Dermis blood vessel endothelial cell (primary cell): Measurements from ENCODE around the gene LDLRAD4. TPM values are rescaled to one million over a fixed set of nuclear protein-coding genes. Genes with fewer than 3 reads are reported as not detected.
"Not testable (repeated sequence)": the region's sequence is repeated elsewhere in the genome, so short reads cannot be mapped to it uniquely, and the experiment has no call there.

Source experiments
- DNase-seq: peaks from one replicate; pipeline ENCODE4 v3.0.0; 2010
- total RNA-seq: library from RNA; depleted of rRNA; stranded (reverse); fragments of >200 nt; gene quantifications from 2 replicates; pipeline ENCODE4 v1.2.3, GENCODE V29; 2014

The LDLRAD4 gene
- total RNA-seq, 1 donor from 2014 or later: 20.1 TPM

DNA sequence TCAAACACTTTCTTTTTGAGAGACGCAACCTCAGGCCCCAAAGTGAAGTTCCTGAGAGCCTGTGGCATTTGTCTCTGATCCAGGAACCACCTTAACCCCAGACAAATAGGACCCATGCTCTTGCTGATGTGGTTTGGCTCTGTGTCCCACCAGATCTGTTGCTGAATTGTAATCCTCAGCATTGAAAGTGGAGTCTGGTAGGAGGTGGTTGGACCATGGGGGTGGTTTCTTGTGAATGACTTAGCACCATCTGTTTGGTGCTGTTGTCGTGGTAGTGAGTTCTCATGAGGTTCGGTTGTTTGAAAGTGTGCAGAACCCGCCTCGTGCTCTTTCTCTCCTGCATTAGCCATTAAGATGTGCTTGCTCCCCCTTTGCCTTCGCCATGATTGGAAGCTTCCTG is 255.2 kb downstream of the LDLRAD4 start:
- DNase-seq: no peak

DNA sequence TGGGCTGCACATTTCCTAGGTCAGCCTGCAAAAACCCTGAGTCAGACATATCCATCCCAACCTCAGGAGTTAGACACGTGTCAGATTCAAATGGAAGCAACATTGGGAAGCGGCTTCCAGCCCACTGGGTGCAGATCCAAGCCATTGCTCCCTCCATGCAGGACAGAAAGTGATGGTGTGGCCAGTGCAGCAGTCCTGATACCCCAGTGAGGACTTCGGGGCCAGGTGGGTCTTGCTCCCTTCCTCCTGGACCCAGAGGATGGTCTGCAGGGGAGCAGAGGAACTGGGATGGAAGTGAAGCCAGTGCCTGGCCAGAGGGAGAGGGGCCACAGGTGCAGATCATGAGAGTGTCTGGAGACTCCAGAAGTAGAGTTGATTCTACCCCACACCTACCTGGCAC is 255.8 kb downstream of the LDLRAD4 start:
- DNase-seq: no peak

DNA sequence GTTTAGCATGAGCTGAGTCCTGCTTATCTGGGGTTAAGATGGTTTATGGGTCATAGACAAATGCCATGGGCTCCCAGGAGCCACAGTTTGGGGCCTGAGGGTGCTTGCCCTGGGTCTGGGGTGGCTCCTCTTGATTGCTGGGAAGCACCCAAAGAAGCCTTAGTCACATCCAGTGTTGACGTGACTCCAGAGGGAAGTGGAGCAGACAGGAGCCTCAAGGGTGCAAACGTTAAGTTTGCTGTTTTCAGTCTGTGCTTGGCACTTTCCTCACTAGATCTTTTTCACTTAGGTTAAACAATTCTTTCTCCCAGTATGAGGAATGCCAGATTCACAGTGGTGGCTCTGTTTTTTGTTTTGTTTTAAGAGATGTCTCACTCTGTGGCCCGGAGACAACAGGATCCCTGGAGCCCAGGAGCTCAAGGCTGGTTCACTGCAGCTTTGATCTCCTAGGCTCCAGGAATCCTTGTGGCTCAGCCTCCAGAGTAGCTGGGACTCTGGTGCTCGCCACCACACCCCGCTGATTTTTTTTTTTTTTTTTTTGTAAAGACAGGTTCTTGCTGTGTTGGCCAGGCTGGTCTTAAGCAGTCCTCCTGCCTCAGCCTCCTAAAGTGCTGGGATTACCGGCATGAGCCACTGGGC is 256.5 kb downstream of the LDLRAD4 start:
- DNase-seq: no peak

DNA sequence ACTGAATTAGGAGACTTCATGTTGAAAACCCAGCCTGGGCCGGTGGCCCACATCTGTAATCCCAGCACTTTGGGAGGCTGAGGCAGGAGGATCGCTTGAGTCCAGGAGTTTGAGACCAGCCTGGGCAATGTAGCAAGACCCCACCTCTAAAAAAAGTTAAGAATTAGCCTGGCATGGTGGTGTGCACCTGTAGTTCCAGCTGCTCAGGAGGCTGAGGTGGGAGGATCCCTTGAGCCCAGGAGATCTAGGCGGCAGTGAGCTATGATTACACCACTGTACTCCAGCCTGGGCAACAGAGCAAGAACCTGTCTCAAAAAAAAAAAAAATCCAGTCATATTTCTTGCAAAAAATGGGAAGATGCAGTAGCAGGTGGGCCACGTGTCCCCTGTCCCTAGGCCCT is 257.8 kb downstream of the LDLRAD4 start:
- not testable (repeated sequence) for DNase-seq

DNA sequence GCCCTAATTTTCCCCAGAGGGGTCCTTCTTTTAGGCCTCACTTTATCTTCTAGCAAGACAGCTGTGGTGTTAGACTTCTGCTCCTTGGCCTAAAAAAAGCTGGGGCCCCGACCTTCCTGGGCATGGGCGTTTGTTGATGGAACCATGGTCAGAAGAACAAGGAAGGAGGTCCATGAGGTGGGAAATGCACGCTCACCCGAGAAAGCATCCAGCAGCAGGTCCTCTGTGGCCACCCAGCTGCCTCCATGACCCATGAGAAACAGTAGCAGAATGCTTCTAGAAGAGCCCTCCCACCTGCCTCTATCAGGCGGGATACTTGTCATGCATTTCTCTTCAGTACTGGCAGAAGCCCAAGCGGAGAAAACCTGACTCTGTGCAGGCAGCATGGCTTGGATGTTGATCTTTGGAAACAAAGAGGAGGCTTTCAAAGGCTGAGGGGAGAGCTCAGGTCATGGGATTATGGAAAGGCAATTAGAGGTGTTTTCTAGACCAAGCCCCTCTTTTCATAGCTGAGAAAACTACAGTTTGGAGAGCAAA is 258.7 kb downstream of the LDLRAD4 start:
- no peak for DNase-seq

DNA sequence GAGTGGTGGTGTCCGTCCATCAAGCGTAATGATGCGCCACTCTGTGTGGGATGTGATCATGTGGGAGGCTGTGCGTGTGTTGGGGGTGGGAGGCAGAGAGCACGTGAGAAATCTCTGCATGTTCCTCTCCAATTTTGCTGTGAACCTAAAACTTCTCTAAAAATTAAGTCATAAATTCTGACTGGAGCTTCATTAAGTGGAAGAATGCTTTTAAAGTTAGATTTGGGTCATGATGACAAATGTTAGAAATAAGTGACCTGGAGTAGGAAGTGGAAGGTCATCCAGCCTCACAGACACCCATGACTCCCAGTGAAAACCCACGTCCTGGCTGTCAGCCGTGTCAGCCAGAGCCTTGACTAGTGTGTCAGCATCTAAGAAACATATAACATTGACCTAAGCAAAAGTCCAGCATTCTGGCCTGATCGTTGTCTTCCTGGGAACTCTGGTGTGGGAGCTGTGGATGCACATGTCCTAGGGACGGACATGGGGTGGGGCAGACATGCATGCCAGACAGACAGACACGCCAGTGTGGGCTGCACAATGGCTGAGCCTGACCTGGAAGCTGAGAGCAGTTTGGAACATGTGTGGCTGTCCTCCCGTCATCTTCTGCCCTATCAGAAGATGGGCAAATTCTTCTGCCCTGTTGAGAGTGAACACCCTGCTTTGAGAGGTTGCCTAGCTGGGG is 262.2 kb downstream of the LDLRAD4 start:
- no peak for DNase-seq

DNA sequence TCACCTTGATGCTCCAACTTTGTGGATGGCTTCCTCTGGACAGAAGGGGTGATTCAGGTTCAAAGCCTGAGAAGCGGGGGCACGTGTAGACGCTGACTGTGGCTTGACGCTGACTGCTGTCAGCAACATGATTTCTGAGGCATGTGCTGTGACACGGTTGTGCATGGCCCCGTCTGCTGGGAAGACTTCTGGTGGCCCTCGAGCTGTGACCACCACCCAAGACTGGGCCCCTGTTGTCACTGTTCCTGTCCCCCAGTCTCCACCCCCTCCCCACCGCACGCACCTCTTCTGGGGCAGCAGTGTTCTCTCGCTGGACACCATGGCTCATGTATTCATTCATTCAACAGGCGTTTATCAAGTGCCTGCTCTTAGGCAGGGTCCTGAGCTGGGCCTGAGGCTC is 262.8 kb downstream of the LDLRAD4 start:
- no peak for DNase-seq

DNA sequence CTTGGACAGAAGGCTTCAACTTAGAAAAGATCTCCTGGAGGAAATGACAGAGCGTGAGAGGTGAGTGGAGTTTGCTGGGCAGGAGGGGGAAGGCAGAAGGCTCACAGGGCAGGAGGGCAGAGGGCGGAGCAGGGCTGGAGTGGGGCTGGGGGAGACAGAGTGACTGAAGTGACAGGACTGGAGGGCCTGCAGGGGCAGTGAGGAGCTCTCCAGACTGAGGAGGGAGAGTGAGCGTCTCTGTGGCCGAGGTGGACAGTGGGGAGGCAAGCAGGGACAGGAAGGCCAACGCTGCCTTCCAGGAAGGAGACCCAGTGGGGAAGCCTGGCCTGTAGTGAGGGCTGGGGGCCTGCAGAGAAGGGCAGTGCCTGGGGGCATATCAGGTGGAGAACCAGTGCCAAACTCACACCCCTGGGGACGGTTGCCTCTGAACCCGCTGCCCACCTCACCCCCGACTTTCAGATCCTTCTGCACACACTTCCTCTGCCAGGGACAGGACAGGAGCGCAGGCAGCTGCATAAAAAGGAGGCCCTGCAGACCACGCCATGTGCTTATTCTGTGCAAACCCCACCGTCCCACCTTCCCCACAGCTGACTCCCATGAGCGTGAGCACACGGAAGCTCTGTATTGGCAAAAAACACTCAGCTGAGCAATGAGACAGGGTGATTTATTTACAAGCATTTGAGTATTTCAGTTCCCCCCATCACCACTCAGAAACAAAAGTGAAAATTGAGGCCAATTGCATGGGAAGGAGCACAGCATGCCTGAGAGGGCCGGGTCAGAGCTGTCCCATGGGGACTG is 263.5 kb downstream of the LDLRAD4 start:
- no peak for DNase-seq

DNA sequence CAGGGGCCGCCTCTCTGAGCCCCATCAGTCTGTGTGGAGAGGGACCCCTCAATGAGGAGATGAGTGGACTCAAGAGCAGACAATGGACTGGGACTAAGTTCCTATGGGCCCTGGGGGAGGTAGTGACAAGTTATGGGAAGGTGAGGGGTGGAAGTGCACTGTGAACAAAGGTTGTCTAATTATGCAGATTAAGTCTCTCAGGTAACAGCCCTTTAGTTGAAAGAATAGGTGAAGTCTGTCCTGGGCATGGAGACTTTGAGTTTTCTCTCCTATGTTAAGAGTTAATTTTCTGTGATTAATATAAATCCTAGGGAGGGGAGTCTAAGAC is 264.0 kb downstream of the LDLRAD4 start:
- DNase-seq: no peak

DNA sequence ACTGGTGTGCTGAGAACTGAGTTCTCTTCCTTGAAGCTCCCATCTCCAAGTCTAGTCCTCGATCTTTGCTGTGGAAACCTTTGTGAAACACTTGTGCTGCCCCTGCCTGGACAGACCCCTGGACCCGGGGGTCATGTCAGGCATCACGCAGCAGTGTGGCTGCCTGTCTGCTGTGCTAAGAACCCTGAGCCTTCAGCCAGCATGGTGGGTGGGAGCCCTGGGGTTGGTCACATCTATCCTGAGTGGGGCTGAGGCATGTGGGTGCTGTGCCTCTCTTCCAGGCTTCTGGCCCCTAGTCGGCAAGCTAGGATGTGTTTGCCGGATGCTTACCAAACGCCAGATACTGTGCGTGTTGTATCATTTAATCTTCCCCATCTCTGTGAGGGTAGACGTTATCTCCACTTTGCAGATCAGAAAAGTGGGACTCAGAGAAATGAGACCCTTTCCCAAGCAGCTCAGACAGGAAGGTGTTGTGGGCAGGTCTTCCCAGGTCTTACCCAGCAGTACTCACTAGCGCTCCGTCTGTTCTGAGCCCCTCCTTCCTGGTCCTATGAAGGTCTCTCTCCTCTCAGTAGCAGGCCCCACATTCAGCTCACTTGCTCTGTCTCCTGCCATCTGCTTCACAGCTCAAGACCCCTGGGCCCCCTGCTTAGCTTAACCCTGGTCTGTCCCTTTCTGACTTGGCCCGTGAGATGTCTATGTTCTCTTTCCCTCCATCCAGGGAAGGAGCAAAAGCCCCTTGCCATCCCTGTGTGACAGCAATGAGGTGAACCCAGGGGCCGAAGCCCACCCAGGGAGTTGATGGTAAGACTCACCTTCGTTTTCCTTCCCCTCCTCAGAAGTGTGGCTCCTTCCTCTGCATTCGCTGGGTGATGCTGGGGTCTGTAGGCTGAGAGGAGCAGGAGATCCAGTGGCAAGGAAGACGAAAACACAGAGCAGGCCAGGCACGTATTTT is 265.0 kb downstream of the LDLRAD4 start:
- no peak for DNase-seq

DNA sequence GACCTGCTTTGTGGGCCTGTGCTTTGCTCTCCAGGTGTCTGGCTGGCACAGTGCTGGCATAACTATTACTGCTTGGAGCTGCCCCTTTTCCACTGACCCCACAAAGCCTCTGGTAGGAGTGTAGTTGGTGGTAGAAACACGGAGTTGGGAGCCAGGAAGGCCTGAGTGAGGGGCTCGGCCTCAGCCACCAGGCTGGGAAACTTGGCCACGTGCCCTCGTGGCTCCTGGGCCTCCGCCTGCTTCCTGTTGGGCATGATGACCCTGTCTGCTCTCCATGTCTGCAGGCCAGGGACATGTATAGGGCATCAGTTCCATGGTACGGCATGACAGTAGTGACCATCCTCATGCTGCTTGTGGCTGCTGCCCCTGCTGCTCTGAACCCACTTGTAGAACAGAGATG is 266.6 kb downstream of the LDLRAD4 start:
- DNase-seq: no peak

DNA sequence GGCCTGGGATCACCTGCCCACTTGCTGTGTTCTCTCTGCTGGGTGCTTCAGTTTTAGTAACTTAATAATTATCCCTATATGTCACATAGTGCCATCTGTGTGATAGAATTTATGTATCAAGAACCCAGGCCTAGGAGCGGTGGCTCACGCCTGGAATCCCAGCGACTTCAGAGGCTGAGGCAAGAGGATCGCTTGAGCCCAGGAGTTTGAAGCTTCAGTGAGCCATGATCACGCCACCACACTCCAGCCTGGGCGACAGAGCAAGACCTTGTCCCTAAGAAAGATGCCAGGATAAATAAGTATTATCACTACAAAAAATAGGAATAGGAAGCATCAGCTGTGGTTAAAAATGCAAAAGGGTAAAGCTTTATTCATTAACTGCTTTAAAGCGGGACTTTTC is 267.0 kb downstream of the LDLRAD4 start:
- DNase-seq: no peak

DNA sequence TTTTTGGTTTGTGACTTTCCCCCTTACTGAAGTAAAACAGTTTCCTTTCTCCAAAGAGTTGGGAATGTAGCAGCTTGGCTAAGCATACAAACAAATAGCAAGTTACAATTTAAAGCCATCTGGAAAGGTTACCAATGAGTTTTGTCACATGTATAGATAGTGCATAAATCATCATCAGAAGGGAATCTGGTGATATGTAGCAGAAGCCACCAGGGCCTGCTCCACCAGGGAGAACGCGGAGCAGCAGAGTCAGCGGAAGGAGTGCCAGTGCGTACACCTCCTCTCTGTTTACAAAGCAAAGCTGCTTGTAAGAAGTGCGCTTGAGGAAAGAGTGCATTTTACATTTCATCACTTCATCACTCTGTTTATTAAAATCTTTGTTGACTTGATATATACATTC is 267.7 kb downstream of the LDLRAD4 start:
- no peak for DNase-seq

DNA sequence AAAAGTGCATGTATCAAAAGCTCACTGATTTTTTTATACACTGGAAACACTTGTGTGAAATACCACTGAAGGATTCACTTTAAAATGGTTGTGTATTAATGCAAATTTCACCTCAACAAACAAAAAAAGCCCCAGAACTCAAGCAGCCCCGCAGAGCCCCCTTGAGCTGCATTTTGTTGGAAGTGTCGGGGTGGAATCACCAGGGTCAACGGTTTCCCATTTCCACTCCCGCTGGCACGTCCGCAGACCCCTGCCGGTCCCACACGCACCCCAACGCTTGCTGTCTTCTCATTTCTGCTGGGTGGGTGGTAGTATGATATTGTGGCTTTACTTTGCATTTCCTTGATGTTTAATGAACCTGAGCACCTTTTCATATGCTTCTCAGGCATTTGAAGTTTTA is 268.1 kb downstream of the LDLRAD4 start:
- no peak for DNase-seq

DNA sequence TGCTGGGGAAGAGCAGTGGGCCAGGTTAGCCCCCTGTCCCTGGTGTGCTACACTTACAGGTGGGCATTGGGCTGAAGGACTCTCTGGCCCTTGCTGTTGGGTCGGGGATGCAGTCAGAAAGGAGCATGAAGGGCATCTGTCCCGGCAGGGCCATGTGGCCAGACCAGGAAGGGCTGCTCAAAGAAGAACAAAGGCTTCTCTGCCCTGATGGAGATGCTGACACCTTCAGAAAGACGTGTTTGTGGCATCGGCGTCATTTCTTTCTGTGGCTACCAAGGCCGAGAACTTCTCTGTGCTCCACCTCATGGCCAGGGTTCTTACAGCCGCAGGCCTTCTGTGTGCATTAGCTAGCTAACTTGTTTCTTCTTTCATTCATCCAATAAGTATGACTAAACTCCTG is 268.7 kb downstream of the LDLRAD4 start:
- no peak for DNase-seq

DNA sequence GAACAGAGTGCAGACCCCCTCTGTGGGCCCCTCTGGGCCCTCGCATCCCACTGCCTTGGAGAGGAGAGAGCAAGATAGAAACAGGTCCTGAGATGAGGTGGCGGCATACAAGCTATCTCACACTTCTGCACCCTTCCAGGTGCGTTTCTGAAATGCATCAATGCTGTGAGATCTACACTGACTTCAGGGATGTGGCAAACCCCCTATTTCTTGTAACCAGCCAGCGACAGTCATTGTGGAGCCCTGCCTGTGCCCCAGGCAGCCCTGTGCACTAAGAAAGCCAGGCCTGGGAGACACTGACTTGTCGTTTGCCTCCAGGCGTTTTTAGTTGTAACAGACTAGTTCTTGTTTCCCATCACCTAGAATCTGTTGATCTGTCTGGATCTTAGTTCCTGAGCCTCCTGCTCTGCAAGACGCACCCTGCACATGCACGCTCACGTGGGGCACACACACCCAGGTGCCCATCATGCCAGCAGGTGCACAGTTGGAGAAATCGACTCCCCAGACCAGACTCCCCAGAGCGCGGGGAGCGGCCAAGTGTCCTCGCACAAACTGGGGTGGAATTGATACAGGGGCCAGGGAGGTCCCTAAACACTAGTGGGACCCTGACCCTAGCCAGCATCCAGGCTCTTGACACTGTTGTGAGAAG is 269.8 kb downstream of the LDLRAD4 start:
- no peak for DNase-seq

DNA sequence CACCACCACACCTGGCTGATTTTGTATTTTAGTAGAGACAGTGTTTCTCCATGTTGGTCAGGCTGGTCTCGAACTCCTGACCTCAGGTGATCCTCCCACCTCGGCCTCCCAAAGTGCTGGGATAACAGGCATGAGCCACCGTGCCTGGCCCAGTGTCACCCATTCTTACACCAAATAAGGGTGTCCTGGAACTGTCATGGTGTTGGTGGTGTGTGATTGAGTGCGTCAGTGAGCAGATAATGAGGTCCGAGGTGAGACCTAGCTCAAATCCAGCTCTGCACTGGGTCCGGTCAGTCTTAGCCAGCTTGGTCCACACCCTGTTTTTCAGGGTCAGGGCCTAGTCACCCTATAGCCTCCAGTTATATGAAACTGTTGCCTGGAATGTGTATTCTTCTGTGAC is 270.7 kb downstream of the LDLRAD4 start:
- not testable (repeated sequence) for DNase-seq

DNA sequence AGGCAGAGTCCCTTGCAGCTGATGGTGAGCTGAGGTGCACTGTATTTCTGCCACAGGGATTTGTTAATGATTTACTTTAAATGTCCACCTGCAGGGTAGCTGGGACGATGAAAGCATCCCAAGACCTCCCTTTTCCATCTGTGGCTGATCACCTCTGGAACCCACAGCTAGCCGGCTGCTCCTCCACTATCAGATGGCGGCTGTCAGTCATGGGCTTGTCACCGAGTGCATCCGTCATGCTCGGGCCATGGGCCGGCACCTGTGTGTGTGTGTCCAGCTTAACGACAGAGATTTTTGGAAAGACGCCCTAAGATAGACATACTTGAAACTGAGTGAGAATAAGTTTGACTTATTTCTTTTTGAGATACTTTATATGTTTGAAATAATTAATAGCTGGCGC is 272.6 kb downstream of the LDLRAD4 start:
- DNase-seq: no peak

DNA sequence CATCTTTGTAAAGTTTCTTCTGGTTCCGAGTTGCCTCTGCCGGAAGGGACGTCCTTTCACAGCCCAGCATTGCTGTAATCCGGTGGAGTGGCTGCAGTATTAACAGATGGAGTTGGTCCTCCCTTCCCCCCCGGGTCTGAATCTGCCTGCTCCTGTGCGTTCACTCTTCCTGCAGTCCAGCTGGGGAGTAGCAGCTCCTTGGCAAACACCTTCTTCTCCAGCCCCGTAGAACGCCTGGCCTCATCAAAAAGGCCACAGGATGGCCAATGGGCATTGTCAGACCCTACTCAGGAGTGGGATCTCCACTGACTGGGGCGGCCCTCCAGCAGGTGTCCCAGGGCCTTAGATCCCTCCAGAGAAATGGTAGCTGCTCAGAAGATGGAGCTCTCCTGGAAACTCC is 273.8 kb downstream of the LDLRAD4 start:
- no peak for DNase-seq

DNA sequence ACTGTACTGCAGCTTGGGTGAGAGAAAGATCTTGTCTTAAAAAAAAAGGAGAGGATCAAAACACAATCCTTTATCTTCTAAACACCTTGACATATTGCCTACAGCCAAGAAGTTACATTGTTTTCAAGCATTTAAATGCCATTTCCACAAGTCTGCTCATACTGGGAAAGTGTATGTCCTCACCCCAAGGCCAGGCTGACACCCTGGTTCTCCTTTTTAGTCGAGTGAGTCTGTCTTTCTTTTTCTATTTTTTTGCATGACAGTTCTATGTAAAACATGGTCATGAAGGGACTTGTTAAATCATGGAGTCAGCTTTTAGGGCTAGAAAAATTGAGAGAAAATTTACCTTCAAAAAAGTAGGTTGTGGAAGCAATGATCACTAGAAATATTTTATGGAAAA is 274.5 kb downstream of the LDLRAD4 start:
- DNase-seq: no peak

DNA sequence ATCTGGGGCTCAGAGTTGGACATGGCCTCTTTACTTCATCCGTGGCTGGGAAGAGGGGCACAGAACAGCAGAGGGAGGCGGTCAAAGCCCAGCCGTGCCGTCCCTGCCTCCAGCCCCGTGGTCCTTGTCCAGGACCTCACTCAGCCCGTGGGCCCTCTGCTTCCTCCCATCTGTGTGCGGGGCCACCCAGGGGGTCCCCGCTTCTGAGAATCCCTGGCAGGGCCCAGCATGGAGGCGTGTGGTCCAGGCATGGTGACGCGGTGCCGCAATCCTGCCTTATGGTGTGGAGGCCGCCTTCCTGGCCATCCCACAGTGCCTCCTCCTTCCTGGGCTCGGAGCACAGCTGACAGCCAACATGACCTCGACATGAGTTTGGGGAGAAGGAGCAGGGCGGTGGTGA is 275.2 kb downstream of the LDLRAD4 start:
- no peak for DNase-seq

DNA sequence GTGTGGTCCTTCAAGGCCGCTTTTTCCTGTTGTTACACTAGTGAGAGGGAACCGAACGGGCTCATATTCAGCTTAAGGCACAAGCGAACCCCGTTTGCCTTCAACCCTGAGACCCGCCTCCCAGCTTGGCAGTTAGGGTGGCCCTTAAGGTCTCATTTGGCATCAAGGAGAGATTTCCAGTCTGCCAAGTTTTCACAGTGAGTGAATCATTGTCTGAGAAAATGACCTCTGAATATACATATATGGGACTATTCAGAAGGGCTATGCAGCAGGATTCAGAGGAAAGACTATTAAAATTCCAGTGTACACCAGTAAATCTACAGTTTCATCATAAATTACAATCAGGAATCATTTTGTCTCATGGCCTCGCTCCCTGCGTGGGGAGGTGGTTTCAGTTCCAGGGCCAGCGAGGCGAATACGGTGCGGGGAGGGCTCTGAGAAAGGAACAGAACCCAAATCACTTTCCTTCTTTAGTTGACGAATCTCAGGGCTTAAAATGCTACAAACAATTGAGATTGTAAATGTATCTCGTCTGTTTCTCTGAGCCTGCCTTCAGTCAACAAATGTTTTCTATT is 276.4 kb downstream of the LDLRAD4 start:
- DNase-seq: no peak
